Germinal center (tissue), 1 donor: Measurements from ENCODE around the gene ERCC8.
"Not testable (repeated sequence)": the region's sequence is repeated elsewhere in the genome, so short reads cannot be mapped to it uniquely, and the experiment has no call there.

ENCODE experiments used
- DNase-seq: peaks from one replicate; pipeline ENCODE4 v3.0.0; 2012; ENCODE audit warnings: mixed read lengths, low spot score

ERCC8 gene

GRCh38 chr5:60944904-60945812 is at the start of gene ERCC8, which contains the start of gene NDUFAF2:
Gene ERCC8, minus strand, starts transcription at chr5:60945070. Its CDS starts 62 bp downstream, at chr5:60945008.
Gene NDUFAF2, plus strand, starts transcription at chr5:60945205. Its CDS starts 51 bp downstream, at chr5:60945256.
- peak; percentile 96 for DNase-seq

GRCh38 chr5:60993875-60994571 is 49.2 kb upstream of the ERCC8 start:
- no peak for DNase-seq

- no peak for DNase-seq
These were observed 48.6 kb upstream of the ERCC8 start for GRCh38 chr5:60993425-60993824.

GRCh38 chr5:60992871-60993270 is 48.0 kb upstream of the ERCC8 start:
- no peak for DNase-seq

GRCh38 chr5:60989790-60990189 is 44.9 kb upstream of the ERCC8 start:
- no peak for DNase-seq

GRCh38 chr5:60982127-60982526 is 37.3 kb upstream of the ERCC8 start:
- not testable (repeated sequence) for DNase-seq

- DNase-seq = no peak
These were observed 35.6 kb upstream of the ERCC8 start for GRCh38 chr5:60980511-60980910.

GRCh38 chr5:60978968-60979367 is 34.1 kb upstream of the ERCC8 start:
- DNase-seq = no peak

- no peak for DNase-seq
These were observed 33.3 kb upstream of the ERCC8 start for GRCh38 chr5:60977956-60978737.

GRCh38 chr5:60972231-60972630 is 27.4 kb upstream of the ERCC8 start:
- DNase-seq = no peak

- no peak for DNase-seq
These were observed 16.8 kb upstream of the ERCC8 start for GRCh38 chr5:60961685-60962084.

- DNase-seq = peak; percentile 15
These were observed 15.7 kb upstream of the ERCC8 start for GRCh38 chr5:60960591-60960990.

GRCh38 chr5:60959156-60959555 is 14.3 kb upstream of the ERCC8 start:
- peak; percentile 8 for DNase-seq

- DNase-seq = no peak
These were observed 13.8 kb upstream of the ERCC8 start for GRCh38 chr5:60958712-60959111.

- no peak for DNase-seq
These were observed 13.2 kb upstream of the ERCC8 start for GRCh38 chr5:60958088-60958487.

GRCh38 chr5:60955239-60955638 is 10.4 kb upstream of the ERCC8 start:
- no peak for DNase-seq

- DNase-seq = no peak
These were observed 3.9 kb upstream of the ERCC8 start for GRCh38 chr5:60948738-60949137.

GRCh38 chr5:60945813-60946187 is 930 bp upstream of the ERCC8 start:
- peak; percentile 8 for DNase-seq

- DNase-seq = no peak
These were observed 1.2 kb downstream of the ERCC8 start for GRCh38 chr5:60943624-60944023.

- DNase-seq = no peak
These were observed 15.8 kb downstream of the ERCC8 start for GRCh38 chr5:60929024-60929423.

GRCh38 chr5:60927450-60927849 is 17.4 kb downstream of the ERCC8 start:
- no peak for DNase-seq

GRCh38 chr5:60918466-60918865 is 26.4 kb downstream of the ERCC8 start:
- DNase-seq = no peak
